ENCODE results near the gene MMGT1.
"Not testable (repeated sequence)": the region's sequence is repeated elsewhere in the genome, so short reads cannot be mapped to it uniquely, and the experiment has no call there.

MMGT1 gene

DNA sequence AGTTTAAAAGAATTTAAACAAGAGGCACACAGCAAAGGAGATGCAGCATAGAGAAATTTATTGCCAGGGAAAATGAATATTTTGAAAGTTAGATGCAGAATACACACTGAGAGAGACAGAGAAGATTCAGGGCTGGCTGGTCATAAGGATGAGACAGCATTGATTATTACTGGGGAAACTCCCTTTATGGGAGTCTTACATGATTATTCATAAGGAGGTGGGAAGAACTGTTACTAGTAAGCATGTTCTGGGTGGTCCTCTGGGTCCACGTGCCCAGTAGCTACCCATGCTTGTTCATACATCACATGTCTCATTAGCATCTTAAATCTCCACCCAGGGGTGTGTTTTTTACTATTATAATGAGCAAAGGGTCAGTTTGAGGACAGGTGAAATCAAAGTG lies 53.3 kb downstream of the MMGT1 start:
- DNase-seq = not testable (repeated sequence)

DNA sequence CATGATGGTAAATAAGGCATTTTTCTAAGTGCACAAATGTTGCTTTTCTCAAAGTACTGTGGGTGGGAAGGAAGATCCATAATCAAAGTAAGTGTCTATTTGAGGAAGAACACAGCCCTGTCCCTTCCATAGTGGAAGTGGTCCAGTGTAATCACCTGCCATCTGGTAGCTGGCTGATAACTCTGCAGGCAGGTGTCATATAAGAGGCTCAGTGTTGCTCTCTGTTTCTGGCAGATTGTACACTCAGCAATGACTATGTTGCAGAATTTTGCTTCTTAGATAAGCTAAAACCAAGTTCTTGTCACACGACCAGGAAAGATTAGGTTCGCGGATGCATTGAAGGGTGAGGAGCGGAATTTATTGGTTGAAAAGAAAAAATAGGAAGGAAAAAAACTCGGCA lies 59.4 kb downstream of the MMGT1 start:
- no peak for DNase-seq

All from KG1 (cell line).